A673 (cell line): ENCODE measurements around the gene DOCK10.

ENCODE experiments used
- CTCF ChIP-seq: fragments of 300-800, 200-600 bp; sonication (generic); conservative IDR thresholded peaks from 2 replicates; pipeline ENCODE4 v1.5.1; 2017; ENCODE audit warnings: low read depth, mild to moderate bottlenecking, antibody characterized with exemption, low read length, moderate library complexity, mixed read lengths
- EZH2 ChIP-seq: fragments of 200-600 bp; sonication (generic); IDR thresholded peaks from 2 replicates; pipeline ENCODE4 v1.6.1; 2017; ENCODE audit warnings: borderline replicate concordance, low read depth, mild to moderate bottlenecking, mixed read lengths, antibody characterized with exemption, low read length; ENCODE audit not compliant: poor library complexity, severe bottlenecking

GRCh38 chr2:225037415-225038230 lies 4.6 kb downstream of the DOCK10 start:
- TF ChIP-seq CTCF (no peak), EZH2 (no peak)
